SJCRH30 (cell line): Measurements from ENCODE around the gene SCGB1A1. TPM values are rescaled to one million over a fixed set of nuclear protein-coding genes. Genes with fewer than 3 reads are reported as not detected.

Experiments
- DNase-seq, 2 experiments: peaks; one replicate each; pipeline ENCODE4 v3.0.0-alpha.2; 2015 to 2020
- H3K27ac ChIP-seq: fragments of 250-450 bp; sonication (Bioruptor Pico); 2 replicates; pipeline ENCODE4 v1.5.1; 2020; ENCODE audit warnings: mild to moderate bottlenecking, moderate library complexity
- H3K27me3 ChIP-seq: fragments of 250-450 bp; sonication (Bioruptor Pico); 2 replicates; pipeline ENCODE4 v1.5.1; 2020; ENCODE audit warnings: mild to moderate bottlenecking, moderate library complexity
- H3K36me3 ChIP-seq: fragments of 250-450 bp; sonication (Bioruptor Pico); 2 replicates; pipeline ENCODE4 v1.5.1; 2020; ENCODE audit warnings: mild to moderate bottlenecking, moderate library complexity
- H3K4me1 ChIP-seq: fragments of 250-450 bp; sonication (Bioruptor Pico); 2 replicates; pipeline ENCODE4 v1.5.1; 2020; ENCODE audit warnings: mild to moderate bottlenecking, moderate library complexity
- H3K4me3 ChIP-seq: fragments of 250-450 bp; sonication (Bioruptor Pico); 2 replicates; pipeline ENCODE4 v1.5.1; 2020; ENCODE audit warnings: mild to moderate bottlenecking, moderate library complexity
- H3K9me3 ChIP-seq: fragments of 250-450 bp; sonication (Bioruptor Pico); replicated peaks from 2 replicates; pipeline ENCODE4 v1.5.1; 2020; ENCODE audit warnings: mild to moderate bottlenecking, moderate library complexity
- total RNA-seq: library from RNA; depleted of rRNA; stranded (reverse); fragments of >200 nt; shearing (Covaris generic); gene quantifications from 2 replicates; pipeline ENCODE4 v1.2.3, GENCODE V29; 2014

SCGB1A1 gene
- total RNA-seq, 1 experiment from 2014 or later = not detected

GRCh38 chr11:62392506-62392905, 26.3 kb upstream of the SCGB1A1 start:
- no peak for DNase-seq
- no peak overlapping the region for H3K27ac ChIP-seq
- no peaks in the 10 kb centered on the region for H3K27me3 ChIP-seq
- H3K9me3 ChIP-seq = no peaks in the 10 kb centered on the region
- no peak overlapping the region for H3K4me3 ChIP-seq
- H3K4me1 ChIP-seq = no peaks in the 10 kb centered on the region
- H3K36me3 ChIP-seq = no peaks in the 10 kb centered on the region

DNA sequence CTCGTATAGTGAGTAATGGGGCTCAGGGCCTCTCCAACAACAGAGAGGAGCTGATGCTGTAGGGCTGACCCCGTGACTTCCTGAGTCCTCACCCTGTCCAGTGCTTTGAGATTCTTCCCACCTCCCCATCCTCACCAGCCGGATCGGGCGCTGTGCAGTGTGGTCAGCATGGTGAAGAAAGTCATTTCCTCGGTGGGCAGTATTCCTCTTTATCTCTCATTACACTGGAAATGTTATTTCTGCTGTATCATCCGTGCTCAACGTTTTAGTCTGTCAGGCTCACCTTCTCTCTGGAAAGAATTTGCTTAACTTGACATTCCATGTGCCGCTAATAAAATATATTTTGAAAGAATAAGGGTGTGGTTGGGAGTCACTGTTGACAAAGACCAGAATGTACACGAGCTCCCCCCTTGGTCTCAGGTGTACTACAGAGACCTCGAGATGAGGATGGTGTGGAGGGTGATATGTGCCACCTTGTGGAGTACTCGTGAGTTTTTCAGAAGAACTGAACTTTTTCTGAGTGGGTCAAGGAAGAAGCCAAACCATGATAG, 25.7 kb upstream of the SCGB1A1 start:
- H3K27me3 ChIP-seq = no peaks in the 10 kb centered on the region
- no peak overlapping the region for H3K27ac ChIP-seq
- H3K4me3 ChIP-seq = no peak overlapping the region
- DNase-seq = no peak
- no peaks in the 10 kb centered on the region for H3K9me3 ChIP-seq
- no peaks in the 10 kb centered on the region for H3K36me3 ChIP-seq
- peaks cover under 1% of the 10 kb centered on the region for H3K4me1 ChIP-seq

- Histone ChIP-seq H3K4me3 (no peak overlapping the region), H3K9me3 (no peaks in the 10 kb centered on the region), H3K27me3 (no peaks in the 10 kb centered on the region), H3K27ac (no peak overlapping the region), H3K36me3 (no peaks in the 10 kb centered on the region), H3K4me1 (peaks cover 7% of the 10 kb centered on the region)
- no peak for DNase-seq
These were observed 25.1 kb upstream of the SCGB1A1 start for GRCh38 chr11:62393735-62394134.

GRCh38 chr11:62394825-62395538, 23.9 kb upstream of the SCGB1A1 start:
- H3K4me3 ChIP-seq = peak overlapping the region; percentile 35
- no peaks in the 10 kb centered on the region for H3K36me3 ChIP-seq
- peak; percentile 75 to 88 for DNase-seq
- no peak overlapping the region for H3K27ac ChIP-seq
- peaks cover 13% of the 10 kb centered on the region for H3K4me1 ChIP-seq
- no peaks in the 10 kb centered on the region for H3K27me3 ChIP-seq
- H3K9me3 ChIP-seq = no peaks in the 10 kb centered on the region

GRCh38 chr11:62395885-62396551, 22.8 kb upstream of the SCGB1A1 start:
- Histone ChIP-seq H3K4me3 (no peak overlapping the region), H3K4me1 (peaks cover 21% of the 10 kb centered on the region), H3K27ac (no peak overlapping the region), H3K9me3 (no peaks in the 10 kb centered on the region), H3K27me3 (no peaks in the 10 kb centered on the region), H3K36me3 (no peaks in the 10 kb centered on the region)
- DNase-seq = no peak

- Histone ChIP-seq H3K27me3 (no peaks in the 10 kb centered on the region), H3K4me3 (no peak overlapping the region), H3K9me3 (no peaks in the 10 kb centered on the region), H3K36me3 (no peaks in the 10 kb centered on the region), H3K27ac (peak overlapping the region; percentile 53), H3K4me1 (peaks cover 25% of the 10 kb centered on the region)
- DNase-seq = peak; percentile 81 to 82
These were observed 20.5 kb upstream of the SCGB1A1 start for GRCh38 chr11:62398011-62398994.

- H3K4me1 ChIP-seq = peaks cover 25% of the 10 kb centered on the region
- no peaks in the 10 kb centered on the region for H3K9me3 ChIP-seq
- H3K36me3 ChIP-seq = no peaks in the 10 kb centered on the region
- no peaks in the 10 kb centered on the region for H3K27me3 ChIP-seq
- no peak overlapping the region for H3K27ac ChIP-seq
- no peak overlapping the region for H3K4me3 ChIP-seq
- no peak for DNase-seq
These were observed 19.5 kb upstream of the SCGB1A1 start for GRCh38 chr11:62399172-62399877.

GRCh38 chr11:62399878-62400266, 19.0 kb upstream of the SCGB1A1 start:
- no peaks in the 10 kb centered on the region for H3K9me3 ChIP-seq
- H3K27ac ChIP-seq = no peak overlapping the region
- no peak for DNase-seq
- peaks cover 25% of the 10 kb centered on the region for H3K4me1 ChIP-seq
- H3K4me3 ChIP-seq = no peak overlapping the region
- H3K36me3 ChIP-seq = no peaks in the 10 kb centered on the region
- H3K27me3 ChIP-seq = no peaks in the 10 kb centered on the region

- H3K9me3 ChIP-seq = no peaks in the 10 kb centered on the region
- no peaks in the 10 kb centered on the region for H3K36me3 ChIP-seq
- H3K4me3 ChIP-seq = no peak overlapping the region
- no peaks in the 10 kb centered on the region for H3K27me3 ChIP-seq
- DNase-seq = no peak
- no peak overlapping the region for H3K27ac ChIP-seq
- peaks cover 25% of the 10 kb centered on the region for H3K4me1 ChIP-seq
These were observed 18.6 kb upstream of the SCGB1A1 start for GRCh38 chr11:62400281-62400680.

DNA sequence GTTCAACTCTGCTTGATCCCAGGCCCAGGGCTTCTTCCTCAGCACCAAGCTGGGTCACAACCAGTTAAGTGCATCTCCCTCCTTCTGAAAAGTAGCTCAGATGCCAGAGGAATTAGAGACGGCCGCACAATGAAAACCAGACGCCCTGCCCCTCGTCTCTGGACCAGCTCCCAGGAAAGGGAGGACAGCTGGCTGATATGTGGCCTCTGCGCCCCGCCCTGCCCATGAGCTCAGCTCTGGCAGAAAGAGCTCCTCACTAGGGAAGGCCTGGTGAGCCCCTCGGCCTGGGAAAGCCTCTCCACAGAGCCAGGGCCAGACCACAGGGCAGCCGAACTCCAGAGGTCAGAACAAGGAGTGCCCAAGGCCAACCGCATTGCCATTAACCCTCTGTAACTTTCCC, 18.1 kb upstream of the SCGB1A1 start:
- Histone ChIP-seq H3K4me1 (peaks cover 25% of the 10 kb centered on the region), H3K27me3 (no peaks in the 10 kb centered on the region), H3K9me3 (no peaks in the 10 kb centered on the region), H3K27ac (no peak overlapping the region), H3K36me3 (no peaks in the 10 kb centered on the region), H3K4me3 (no peak overlapping the region)
- peak; percentile 82 to 83 for DNase-seq

GRCh38 chr11:62401356-62401755, 17.5 kb upstream of the SCGB1A1 start:
- Histone ChIP-seq H3K36me3 (no peaks in the 10 kb centered on the region), H3K4me3 (no peak overlapping the region), H3K4me1 (peaks cover 25% of the 10 kb centered on the region), H3K9me3 (no peaks in the 10 kb centered on the region), H3K27me3 (no peaks in the 10 kb centered on the region), H3K27ac (no peak overlapping the region)
- DNase-seq = no peak

GRCh38 chr11:62401811-62402210, 17.0 kb upstream of the SCGB1A1 start:
- H3K27ac ChIP-seq = no peak overlapping the region
- H3K4me1 ChIP-seq = peaks cover 25% of the 10 kb centered on the region
- DNase-seq = no peak

DNA sequence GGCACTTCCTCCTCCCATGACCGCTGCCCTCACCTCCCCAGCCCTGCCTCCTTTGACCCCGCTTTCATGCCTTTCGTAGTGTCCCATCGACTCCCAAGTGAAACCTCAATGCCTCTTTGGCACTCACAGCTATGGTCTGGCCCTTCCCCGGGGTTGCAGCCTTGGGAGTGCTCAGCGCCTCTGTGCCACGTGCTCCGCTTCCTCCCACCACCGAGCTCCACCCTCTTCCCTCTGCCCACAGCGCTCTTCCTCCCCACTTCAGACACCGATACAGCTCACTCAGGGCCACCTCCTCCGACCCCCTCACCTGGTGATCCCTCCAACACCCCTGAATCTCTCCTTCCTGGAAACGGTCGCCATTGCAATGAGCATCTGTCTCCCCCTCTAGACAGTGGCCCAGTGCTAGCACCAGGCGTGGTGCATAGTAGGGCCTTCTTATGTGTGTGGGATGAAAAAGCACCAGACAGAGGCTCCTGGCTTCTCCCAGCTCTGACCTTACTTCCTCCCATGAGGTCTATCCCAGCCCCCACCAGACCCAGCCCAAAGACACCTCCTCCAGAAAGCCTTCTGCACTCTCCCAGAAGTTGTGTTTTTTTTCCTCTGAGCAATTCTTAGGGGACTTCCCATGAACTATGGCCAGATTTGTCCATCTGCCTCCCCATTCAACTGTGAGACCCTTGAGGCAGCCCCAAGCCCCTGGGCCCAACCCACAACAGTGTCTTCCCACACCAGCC, 16.4 kb upstream of the SCGB1A1 start:
- no peaks in the 10 kb centered on the region for H3K9me3 ChIP-seq
- no peak overlapping the region for H3K4me3 ChIP-seq
- peaks cover 25% of the 10 kb centered on the region for H3K4me1 ChIP-seq
- H3K27ac ChIP-seq = no peak overlapping the region
- H3K27me3 ChIP-seq = no peaks in the 10 kb centered on the region
- no peaks in the 10 kb centered on the region for H3K36me3 ChIP-seq
- DNase-seq = no peak

More at GRCh38 chr11:62401811-62402210, 17.0 kb upstream of the SCGB1A1 start:
- H3K4me3 ChIP-seq = no peak overlapping the region
- no peaks in the 10 kb centered on the region for H3K9me3 ChIP-seq
- H3K36me3 ChIP-seq = no peaks in the 10 kb centered on the region
- no peaks in the 10 kb centered on the region for H3K27me3 ChIP-seq
